ENCODE data around the gene CASD1. TPM values are rescaled to one million over a fixed set of nuclear protein-coding genes. Genes with fewer than 3 reads are reported as not detected.
A peak's percentile ranks its signal among the peaks of the same experiment; 100 is the strongest.

CASD1 gene
- total and polyA plus RNA-seq, 10 of the 15 experiments (the other 5 are each of a cell fraction or from before 2014, with no cell fraction given), result 4.0 to 18.6 (median 10.7) TPM

GRCh38 chr7:94514917-94515316 is 5.3 kb downstream of the CASD1 start:
- H4K20me1 ChIP-seq (ENCODE audit: control insufficient read depth, insufficient read depth), result no peaks in the 10 kb centered on the region
- H3K79me2 ChIP-seq (ENCODE audit: control insufficient read depth, insufficient read depth, low read length), result peaks cover 33% of the 10 kb centered on the region
- ChIA-PET RAD21 (ENCODE audit: unreplicated experiment) (interaction anchor here (0.7 to 1.3 kb wide), 5 partner anchors 22 to 962 kb away, joined by 3 to 5 read pairs (median 3); no protein-coding TSS in a partner anchor), SMC1A (ENCODE audit: uncharacterized antibody, unreplicated experiment) (interaction anchor here (0.6 to 2.3 kb wide), 5 partner anchors 53 to 1874 kb away, joined by 3 to 10 read pairs (median 3); partner anchors contain the start of gene SGCE), CTCF (interaction anchor here (0.6 to 1.5 kb wide), 5 partner anchors 9 to 531 kb away, joined by 3 to 6 read pairs (median 3); no protein-coding TSS in a partner anchor), POLR2A (interaction anchor here (1.4 kb wide), 1 partner anchor 22 kb away, joined by 4 read pairs; no protein-coding TSS in a partner anchor)
- no peaks in the 10 kb centered on the region for H3K27me3 ChIP-seq (replicated peaks in 1 of 2; ENCODE audit: control insufficient read depth in 2 of 2, insufficient read depth in 2 of 2, low read length in 1 of 2)
- H3K4me1 ChIP-seq (ENCODE audit: control insufficient read depth, insufficient read depth, low read length), result peaks cover 3% of the 10 kb centered on the region; the same call in 1 of the 2 replicates
- no TSS peak for BruUV-seq (replicated peaks)
- ATAC-seq (no peak), FAIRE-seq (no peak), DNase-seq (ENCODE audit: low read depth, low spot score) (no peak)
- H3K4me2 ChIP-seq (ENCODE audit: control insufficient read depth, insufficient read depth), result 0 out of 2 replicates have a peak overlapping the region, but pooled peaks have one; percentile 22
- in situ Hi-C loops (cut with MboI) (no loop called here), intact Hi-C loops (cut with micrococcal nuclease; ENCODE audit: unreplicated experiment) (loop anchor here (5.0 kb wide), 2 partner anchors 142 to 987 kb away; partner anchors contain the start of gene SGCE)
- no peak overlapping the region for H2AFZ ChIP-seq (ENCODE audit: control insufficient read depth, low read depth, low read length)
- no peak overlapping the region for H3K27ac ChIP-seq (ENCODE audit: control insufficient read depth, insufficient read depth)
- H3K36me3 ChIP-seq (ENCODE audit: control insufficient read depth in 2 of 2, insufficient read depth in 2 of 2, low read length in 1 of 2), result no peaks in the 10 kb centered on the region; a peak in 1 of 4 replicates
- H3K4me3 ChIP-seq, result peak overlapping the region; percentile 19; the same call in 1 of the 2 replicates
- H3K9me3 ChIP-seq (replicated peaks; ENCODE audit: control insufficient read depth, insufficient read depth, low read length), result no peaks in the 10 kb centered on the region
- no peak overlapping the region for H3K9ac ChIP-seq (ENCODE audit: control insufficient read depth, insufficient read depth, low read length)
- TF ChIP-seq GATAD2B (conservative IDR thresholded peaks at IDR 0.05; ENCODE audit: low read depth) (no peak), KDM1A (IDR thresholded peaks at IDR 0.05; ENCODE audit: borderline replicate concordance) (no peak), SP1 (IDR thresholded peaks at IDR 0.05; ENCODE audit: low read depth, low read length) (no peak), MYB (IDR thresholded peaks at IDR 0.05; ENCODE audit: borderline replicate concordance, low read depth, low read length) (no peak), IRF4 (IDR thresholded peaks at IDR 0.05; ENCODE audit: low read depth, low read length) (no peak), JUND (IDR thresholded peaks at IDR 0.05; ENCODE audit: low read depth, low read length) (no peak)

GRCh38 chr7:94525923-94526322 is 16.3 kb downstream of the CASD1 start:
- BruUV-seq (replicated peaks), result no TSS peak
- DNase-seq (ENCODE audit: low read depth, low spot score) (no peak), FAIRE-seq (peak; percentile 13), ATAC-seq (no peak; the same call in 2 of the 3 replicates)
- Histone ChIP-seq H2AFZ (ENCODE audit: control insufficient read depth, low read depth, low read length) (no peak overlapping the region), H3K4me2 (ENCODE audit: control insufficient read depth, insufficient read depth) (no peak overlapping the region), H4K20me1 (ENCODE audit: control insufficient read depth, insufficient read depth) (no peaks in the 10 kb centered on the region), H3K27ac (ENCODE audit: control insufficient read depth, insufficient read depth) (no peak overlapping the region), H3K4me3 (no peak overlapping the region), H3K79me2 (ENCODE audit: control insufficient read depth, insufficient read depth, low read length) (no peaks in the 10 kb centered on the region), H3K27me3 (replicated peaks in 1 of 2; ENCODE audit: control insufficient read depth in 2 of 2, insufficient read depth in 2 of 2, low read length in 1 of 2) (no peaks in the 10 kb centered on the region), H3K4me1 (ENCODE audit: control insufficient read depth, insufficient read depth, low read length) (no peaks in the 10 kb centered on the region), H3K9me3 (replicated peaks; ENCODE audit: control insufficient read depth, insufficient read depth, low read length) (no peaks in the 10 kb centered on the region), H3K9ac (ENCODE audit: control insufficient read depth, insufficient read depth, low read length) (no peak overlapping the region), H3K36me3 (ENCODE audit: control insufficient read depth in 2 of 2, insufficient read depth in 2 of 2, low read length in 1 of 2) (peaks cover 0 to 3% of the 10 kb centered on the region in 2 experiments; a peak in 1 of 4 replicates)
- 74% methylated on average over 3 of the region's 3 CpGs for WGBS (ENCODE audit: insufficient coverage, insufficient replicate concordance, low lambda C conversion rate, missing lambda C conversion rate)
- in situ Hi-C loops (cut with MboI), result no loop called here
- intact Hi-C loops (cut with micrococcal nuclease; ENCODE audit: unreplicated experiment), result no loop called here
- TF ChIP-seq, protein P1, sequence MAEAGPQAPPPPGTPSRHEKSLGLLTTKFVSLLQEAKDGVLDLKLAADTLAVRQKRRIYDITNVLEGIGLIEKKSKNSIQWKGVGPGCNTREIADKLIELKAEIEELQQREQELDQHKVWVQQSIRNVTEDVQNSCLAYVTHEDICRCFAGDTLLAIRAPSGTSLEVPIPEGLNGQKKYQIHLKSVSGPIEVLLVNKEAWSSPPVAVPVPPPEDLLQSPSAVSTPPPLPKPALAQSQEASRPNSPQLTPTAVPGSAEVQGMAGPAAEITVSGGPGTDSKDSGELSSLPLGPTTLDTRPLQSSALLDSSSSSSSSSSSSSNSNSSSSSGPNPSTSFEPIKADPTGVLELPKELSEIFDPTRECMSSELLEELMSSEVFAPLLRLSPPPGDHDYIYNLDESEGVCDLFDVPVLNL (IDR thresholded peaks at IDR 0.05; ENCODE audit: low read depth, low read length), result no peak
- TF ChIP-seq PKNOX1 (IDR thresholded peaks at IDR 0.05) (peak; percentile 73), JUND (IDR thresholded peaks at IDR 0.05; ENCODE audit: low read depth, low read length) (no peak), SMARCA5 (IDR thresholded peaks at IDR 0.05) (no peak), ZBTB40 (IDR thresholded peaks at IDR 0.05; ENCODE audit: borderline replicate concordance) (no peak)
- ChIA-PET SMC1A (ENCODE audit: uncharacterized antibody, unreplicated experiment) (interaction anchor here (0.9 to 1.2 kb wide), 4 partner anchors 13 to 87 kb away, joined by 3 read pairs; no protein-coding TSS in a partner anchor), CTCF (no interaction called here), POLR2A (no interaction called here), RAD21 (ENCODE audit: unreplicated experiment) (no interaction called here)

All from GM12878 (cell line).